Fibroblast of skin of abdomen (primary cell): Measurements from ENCODE around the gene HS3ST3B1.

Experiments
- DNase-seq: peaks from one replicate; pipeline ENCODE4 v3.0.0-alpha.2; 2013

The HS3ST3B1 gene

DNA sequence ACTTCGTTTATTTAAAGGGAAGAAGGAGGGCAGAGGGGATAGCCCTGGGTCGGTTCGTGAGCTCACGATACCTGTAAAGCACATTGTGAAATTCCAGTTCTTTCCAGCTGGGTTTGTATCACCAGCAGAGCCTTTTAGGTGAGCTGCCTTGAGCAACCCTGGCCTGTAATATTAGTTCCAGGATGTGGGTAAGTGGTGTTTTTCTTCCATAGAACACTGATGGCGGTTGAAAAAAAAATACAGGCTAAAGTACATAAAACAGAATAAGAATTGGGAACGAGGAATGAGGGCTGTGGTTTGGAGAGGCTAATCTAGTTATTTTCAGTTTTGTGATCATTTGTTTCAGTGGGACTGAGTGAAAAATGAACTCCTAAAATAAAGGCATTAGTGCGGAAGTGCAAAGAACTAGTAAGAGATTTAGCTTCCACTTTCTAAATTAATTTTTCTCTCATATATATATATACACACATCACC lies 20.6 kb downstream of the HS3ST3B1 start:
- peak; percentile 38 for DNase-seq

DNA sequence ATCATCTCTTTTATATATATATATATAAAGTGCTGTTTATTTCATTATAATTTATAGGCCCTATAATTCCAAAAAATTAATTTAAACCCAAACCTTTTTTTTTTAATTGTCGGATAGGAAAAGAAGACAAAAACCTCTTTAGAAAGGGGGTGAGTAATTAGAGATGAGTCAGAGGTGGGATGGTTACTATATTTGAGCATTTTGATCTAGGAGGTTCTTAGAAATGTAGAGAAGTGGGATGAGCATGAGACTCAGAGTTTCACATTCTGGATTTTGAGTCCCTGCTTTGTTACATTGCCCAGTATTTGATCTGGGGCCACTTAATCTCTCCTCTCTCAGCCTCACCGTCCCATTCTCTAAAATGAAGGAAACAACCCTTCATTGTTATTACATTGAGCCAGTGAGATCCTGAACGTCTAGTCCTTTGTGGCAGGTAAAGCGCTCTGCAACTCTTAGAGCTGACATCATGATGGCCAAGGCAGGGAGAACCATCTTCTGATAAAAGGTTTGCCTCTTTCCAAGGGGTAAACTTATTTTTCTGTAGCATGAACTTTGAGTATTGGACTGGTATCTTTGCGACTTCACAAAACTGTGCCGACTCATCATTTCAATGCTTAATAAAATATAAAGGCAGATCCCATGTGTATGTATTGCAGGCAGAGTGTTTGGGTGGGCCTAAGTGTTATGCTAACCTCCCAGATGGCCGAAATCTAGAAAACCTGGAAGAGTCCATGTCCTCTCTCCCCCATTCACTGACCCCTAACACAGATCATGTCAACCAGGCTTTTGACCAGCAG lies 21.3 kb downstream of the HS3ST3B1 start:
- no peak for DNase-seq

DNA sequence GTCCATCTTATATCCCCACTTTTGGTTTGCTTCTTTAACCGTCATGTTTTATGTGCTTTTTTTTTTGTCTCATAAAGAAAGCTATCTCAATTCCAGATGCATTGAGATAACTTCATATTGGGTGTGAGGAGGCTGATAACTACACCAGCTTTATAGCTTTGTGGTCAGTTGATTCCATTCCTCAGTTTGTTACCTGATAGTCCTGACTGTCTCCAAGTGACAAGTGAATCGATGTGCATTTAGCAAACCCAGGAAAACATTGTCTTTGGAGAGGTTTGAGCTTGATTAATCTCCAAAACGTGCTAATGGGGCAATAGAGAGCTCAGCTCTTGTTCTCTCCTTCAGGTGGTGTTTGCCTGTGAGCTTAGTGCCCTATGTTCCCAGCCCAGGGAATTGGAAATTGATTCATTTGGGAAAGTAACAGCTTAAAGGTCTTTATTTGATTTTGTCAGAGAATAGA lies 22.7 kb downstream of the HS3ST3B1 start:
- DNase-seq: no peak

DNA sequence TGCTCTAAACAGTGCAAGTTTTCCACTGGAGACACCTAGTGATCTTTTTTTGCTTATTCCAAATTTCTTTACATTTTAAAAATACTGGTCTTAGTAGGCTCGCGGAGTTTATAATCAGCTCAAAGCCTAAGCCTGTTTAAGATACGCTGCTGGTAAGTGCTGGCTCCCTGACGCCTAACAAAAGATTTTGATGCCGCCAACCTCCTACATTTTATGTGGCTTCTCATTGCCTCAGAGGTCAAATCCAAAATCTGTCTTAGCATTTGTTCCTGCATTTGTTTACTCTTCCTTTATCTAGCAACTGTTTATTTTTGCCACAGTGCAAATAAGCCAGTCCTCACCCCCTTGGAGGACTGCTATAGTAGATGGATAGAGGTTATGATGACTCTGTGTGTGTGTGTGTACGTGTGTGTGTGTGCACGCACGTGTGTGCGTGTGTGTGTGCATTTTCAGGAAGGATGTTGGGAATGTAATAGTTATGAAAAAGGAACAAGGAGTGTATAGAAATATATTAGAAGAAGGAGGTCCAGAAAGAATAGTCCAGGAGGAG lies 24.8 kb downstream of the HS3ST3B1 start:
- DNase-seq: no peak

DNA sequence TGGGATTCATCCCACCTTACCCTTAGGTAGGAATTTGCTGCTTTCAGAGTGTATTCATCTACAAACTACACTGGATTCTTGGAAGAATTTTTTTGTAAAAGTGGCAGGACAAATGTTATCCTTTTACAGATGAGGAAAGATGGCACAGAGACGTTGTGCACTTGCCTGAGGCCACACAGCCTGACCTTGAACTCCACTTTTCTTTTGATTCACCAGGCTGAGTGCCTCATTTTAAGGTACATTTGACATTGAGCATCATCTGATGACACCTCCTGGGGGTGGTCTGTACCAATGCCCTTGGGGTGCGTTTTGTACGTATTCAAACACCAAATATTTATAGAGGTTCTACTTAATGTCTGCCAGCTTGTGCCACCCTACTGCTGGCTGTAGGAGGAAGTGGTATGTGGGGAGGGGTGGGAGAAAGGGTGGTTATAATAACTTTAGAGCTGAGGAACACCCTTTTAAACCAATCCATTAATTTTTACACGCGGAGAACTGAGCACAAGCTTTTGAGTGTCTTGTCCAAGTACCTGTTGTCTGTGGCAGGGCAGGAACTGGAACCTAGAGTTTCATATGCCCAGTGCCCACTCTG lies 29.1 kb downstream of the HS3ST3B1 start:
- DNase-seq: no peak

DNA sequence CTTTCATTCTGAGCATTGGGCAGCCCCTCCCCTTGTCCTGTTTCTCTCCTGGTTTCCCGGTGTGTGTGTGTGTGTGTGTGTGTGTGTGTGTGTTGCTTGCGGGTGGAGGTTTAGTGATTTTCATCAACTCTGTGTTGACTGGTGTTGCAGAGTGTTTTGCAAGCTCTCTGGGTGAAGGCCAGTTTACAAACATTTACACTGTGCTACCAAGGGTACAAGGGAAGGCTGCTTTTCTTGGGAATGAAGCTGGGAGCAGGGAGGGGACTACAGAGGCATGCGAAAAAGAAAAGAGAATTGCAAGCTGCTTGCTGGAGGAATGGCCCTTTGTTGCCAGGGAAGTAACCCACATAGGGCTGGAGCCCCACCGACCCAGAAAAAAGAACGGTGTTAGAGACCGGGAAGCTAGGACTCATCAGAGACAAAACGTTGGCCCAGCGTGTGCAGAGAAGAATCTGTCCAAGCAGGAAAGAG lies 29.6 kb downstream of the HS3ST3B1 start:
- peak; percentile 47 for DNase-seq

DNA sequence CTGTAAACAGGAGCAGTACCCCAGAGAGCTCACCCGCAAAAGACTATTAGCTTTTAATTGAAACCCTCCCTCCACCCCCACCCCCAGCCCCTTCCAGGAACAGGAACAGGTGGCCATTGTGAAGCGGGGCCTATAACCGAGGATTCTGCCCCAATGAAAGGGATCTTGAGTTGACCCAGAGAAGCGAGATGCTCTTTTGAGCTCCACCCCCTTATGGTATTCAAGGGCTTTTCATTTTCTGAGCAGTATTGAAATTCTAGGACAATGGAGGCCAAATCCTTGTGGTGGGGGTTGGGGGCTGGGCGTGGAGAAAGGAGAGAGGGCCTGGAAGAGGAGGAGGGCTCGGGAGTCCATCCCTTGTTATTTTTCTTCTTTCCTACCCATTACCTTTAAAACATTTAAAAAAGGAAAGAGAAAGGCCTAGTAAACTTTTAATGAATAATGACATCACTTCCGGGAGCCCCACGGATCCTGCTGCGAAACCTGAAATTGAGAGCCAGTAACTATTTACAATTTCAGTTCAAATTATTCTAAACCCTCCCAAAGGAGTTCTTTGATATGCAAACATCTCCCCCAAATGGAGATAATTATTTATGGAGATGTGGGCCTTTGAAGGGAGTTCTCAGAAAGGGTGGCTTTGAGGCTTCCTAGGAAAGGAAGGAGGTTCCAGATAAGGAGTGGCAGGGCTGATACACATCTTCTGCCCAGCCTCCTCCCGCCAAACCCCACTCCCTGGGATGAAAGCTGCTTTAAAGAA lies 30.5 kb downstream of the HS3ST3B1 start:
- no peak for DNase-seq

DNA sequence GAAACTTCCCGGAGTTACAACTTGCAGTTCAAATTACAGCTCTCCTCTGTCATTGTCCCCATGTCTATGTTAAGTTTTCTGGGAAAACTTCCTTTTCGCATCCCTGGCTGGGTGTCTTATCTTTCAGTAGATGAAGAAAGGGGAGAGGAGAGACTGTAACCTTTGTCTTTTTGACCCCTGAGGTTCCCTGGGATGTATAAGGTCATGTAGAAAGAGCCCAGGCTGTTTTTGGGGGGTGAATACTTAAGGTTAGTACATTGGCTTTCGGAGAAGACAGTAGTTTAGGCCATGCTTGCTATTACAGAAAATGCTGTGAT lies 31.1 kb downstream of the HS3ST3B1 start:
- no peak for DNase-seq

DNA sequence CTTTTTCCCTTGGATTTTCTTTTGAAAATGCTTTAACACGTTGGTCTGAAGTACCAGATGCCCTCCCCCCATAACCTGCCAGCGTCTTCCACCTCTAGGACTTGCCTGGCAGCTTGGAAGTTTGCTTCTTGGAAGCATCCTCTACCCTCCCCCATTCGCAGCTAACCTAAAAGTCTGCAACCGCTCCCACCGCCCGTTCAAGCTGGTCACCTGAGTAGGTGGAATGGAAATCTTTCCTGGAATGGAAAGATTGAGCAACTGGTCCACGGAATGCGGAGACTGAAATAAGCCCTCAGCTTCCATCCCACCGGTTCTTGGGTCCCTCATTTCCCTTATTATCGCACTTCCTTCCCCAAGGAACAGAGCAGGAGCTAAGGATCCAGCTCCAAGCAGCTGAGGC lies 31.4 kb downstream of the HS3ST3B1 start:
- no peak for DNase-seq

DNA sequence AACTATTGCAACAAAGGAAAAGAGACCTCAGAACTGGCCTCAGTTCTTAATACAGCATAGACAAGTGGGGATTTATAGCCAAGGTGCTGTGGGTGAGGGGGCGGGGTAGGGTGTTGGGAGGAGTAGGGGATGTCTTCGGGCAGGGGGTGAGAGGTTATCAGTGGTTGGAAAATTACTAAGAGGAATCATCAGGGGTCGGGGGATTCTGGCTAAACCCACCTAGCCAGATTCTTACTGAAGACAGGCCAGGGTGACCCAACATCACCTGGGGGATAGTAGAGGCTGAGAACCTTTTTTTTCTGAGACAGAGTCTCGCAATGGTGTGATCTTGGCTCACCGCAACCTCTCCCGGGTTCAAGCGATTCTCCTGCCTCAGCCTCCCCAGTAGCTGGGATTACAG lies 32.6 kb downstream of the HS3ST3B1 start:
- no peak for DNase-seq

DNA sequence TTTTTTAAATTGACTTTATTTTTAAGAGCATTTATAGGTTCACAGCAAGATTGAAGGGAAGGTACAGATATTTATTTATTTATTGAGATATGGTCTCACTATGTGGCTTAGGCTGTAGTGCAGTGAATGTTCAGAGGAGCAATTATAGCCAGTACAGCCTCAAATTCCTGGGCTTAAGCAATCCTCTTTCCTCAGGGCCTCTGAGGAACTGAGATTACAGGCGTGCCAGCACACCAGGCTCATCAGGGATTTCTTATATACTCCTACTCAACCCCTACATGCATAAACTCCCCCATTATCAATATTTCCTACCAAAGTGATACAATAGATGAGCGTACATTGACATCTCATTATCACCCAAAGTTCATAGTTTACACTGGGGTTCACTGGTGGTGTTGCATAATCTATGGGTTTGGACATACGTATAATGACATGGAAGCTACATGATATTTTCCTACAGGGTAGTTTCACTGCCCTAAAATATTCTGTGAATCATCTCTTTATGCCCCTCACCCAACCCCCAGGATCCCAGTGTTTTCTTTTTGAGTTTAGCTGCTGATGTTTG lies 33.5 kb downstream of the HS3ST3B1 start:
- no peak for DNase-seq

DNA sequence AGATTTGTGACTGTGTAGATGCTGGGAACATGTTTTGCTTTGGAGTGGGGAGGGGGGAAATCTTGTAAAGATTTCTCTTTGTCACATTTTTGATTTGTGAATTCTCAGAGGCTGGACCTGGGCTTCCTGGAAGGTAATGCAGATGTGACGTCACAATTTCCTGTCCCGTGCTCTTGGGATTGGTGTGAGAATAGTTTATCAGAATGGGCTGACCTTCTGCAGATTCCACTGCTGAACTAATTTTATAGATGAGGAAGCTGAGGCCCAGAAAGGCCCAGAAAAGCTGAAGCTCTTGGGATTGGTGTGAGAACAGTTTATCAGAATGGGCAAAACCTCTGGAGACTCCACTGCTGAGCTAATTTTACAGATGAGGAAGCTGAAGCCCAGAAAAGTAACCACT lies 34.0 kb downstream of the HS3ST3B1 start:
- DNase-seq: no peak

DNA sequence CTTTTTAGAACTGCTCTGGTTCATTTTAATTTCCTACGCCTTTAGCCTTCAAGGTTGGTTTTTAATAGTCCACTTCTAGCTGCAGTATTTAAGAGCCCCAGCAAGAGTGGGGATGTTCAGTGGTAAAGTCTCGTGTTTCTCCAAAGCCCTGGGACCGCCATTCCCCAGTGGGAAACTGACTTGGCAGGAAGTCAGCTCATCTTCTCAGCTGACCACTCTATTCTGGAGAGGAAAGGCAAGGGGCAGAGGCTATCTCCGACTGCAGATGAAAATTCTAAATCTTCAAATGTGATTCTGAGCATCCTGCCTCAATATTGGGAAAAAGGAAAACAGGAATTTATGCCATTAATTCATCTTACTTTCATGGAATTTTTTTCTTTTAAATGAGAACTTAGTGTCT lies 35.5 kb downstream of the HS3ST3B1 start:
- DNase-seq: no peak

DNA sequence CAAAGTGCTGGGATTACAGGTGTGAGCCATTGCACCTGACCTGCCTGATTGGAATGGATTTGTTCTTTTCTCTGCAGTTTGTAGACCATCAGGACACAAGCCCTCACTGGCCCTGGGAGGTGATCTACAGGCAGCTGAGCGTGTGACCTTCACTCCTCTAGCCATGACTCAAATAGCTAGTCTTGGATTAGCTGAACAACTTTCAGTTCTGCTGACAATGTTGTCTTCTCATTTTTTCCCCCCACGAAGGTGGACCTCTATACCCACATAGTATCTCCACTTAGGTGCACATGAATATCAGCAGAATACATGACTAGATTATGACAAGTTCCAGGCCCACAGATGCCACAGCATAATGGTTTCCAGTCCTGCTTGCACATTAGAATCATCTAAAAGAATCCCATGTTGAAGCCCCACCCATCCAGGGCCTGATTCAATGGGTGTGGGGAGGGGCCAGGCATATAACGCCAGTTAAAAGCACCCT lies 36.8 kb downstream of the HS3ST3B1 start:
- DNase-seq: no peak

DNA sequence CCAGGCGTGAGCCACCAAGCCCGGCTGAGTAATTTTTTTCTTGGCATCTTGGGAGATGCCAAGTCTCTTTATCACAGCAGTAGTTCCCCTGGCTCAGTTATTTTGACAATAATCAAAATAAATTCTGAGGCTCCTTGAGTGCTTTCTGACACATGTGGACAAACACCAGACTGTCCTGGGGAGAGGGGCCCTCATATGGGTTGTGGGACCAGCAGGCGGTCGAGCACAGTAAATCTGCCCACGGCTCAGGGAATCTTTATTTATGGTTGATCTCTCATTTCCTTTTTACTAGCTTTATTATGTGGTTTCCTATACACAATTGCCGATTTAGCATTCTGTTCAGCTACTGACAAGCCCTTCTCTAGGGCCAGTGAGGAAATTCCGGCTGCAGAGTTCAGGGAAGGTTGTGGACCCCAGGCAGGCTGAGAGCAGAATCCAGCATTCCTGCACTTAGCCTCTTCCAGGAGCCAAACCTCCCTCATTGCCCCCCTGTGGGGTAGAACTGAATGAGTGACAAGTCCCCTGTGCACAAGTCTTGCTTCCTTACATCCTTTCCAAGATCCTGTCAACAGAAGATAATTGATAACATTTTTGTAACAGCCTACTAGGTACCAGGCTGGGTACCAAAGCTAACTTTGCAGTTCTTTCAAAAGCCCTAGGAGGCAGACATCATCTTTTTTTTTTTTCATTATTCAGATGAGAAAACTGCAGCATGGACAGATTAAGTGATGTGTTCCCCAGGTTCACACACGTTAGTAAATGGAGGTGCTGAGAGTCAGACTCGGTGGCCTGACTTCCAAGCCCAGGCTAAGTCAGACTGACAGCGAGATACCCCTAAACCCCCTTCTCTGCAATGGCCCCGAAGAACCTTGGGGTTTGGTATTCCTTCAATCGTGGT lies 40.2 kb downstream of the HS3ST3B1 start:
- peak; percentile 37 for DNase-seq

DNA sequence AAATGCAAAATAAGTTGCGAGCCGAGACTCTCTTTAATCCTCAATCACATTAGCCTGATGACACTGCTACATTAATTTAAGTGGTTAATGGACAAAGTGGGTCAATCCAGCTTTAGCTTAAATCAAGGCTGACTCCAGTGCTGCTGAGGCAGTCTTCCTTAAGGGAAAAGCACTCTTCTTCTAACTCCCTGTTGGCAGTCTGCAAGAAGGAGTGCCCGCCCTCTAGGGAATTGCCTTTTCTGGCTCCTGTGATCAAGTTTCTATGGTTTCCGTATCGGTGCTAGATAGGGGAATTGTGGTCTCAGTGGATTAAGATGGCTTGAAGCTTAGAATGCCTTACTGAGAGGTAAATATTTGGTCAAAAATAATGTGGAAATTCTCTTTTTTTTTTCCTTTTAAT lies 41.0 kb downstream of the HS3ST3B1 start:
- no peak for DNase-seq

DNA sequence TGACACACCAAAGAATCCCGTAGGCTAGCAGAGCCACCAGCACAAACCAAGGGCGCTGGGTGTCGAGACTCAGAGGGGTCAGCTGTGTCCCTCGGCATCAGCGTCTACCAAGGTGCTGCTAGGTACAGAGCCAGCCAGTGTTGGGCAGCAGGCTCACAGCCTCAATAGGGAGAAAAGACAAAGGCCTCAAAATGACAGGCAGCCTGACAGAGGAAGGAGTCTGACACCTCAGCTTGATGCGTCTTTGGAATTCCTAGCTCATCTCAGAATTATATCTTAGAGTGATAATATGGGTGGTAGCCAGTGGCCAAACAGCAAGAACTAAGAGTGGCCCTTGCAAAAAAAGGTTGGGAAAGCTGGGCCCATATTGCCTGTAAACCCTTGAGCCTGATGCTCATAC lies 45.9 kb downstream of the HS3ST3B1 start:
- no peak for DNase-seq

DNA sequence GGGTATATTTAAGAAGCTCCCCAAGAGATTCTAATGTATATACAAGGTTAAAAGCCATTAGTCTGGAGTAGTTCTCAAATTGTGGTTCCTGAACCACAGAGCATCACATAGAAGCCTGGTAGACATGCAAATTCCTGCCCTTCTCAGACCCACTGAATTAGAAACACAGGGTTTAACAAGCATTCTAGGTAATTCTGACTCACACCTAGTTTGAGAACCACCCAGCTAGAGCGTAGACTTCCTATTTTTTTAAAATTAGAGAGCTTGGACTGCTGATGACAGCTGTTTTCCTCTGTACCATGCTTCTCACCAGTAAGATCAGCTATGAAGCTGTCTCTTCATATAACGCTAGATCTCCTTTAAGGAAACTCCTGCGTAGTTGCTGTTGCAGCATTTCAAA lies 50.6 kb downstream of the HS3ST3B1 start:
- DNase-seq: no peak

DNA sequence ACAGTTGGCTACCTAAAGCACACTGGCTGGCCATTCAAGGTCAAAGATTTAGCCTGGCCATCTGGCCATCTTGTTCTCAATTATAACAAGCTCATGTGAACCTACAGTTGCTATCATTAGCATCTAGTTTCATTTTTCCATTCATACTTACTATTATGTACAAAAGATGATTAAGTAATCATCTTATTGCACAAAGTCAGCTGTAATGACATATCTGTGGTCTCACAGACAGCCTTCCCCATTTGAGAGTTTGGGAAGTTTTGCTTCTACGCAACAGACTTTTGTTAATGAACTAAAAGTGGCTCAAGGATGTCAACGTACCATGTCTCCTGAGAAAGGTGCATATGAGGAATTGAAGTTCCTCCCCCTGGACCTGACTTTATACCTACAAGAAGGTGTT lies 51.3 kb downstream of the HS3ST3B1 start:
- no peak for DNase-seq

DNA sequence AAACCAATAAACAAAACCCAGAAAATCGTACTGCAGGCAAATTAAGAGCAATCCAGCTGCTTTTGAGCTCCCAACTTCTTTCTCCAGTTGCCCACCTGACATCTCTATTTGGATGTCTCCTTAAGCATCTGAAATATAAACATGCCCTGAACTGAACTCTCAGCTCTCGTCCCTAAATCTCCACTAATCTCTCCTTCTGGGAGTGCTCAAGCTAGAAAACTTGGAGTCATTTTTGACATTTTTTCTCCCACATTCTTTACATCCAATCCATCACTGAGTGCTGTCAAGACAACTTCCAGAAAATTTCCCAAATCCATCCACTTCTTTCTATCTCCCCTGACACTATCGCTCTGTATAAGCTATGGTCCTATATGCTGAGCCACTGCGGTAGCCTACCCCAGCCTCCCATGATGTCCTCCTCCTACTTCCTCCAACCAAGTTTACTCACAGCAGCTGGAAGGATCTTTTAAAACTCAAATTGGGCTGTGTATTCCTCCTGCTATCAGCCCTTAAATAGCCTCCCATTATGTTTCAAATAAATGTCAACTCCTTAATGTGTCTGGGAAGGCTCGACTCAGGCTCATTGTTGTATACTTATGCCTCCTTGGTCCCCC lies 53.1 kb downstream of the HS3ST3B1 start:
- peak; percentile 76 for DNase-seq

DNA sequence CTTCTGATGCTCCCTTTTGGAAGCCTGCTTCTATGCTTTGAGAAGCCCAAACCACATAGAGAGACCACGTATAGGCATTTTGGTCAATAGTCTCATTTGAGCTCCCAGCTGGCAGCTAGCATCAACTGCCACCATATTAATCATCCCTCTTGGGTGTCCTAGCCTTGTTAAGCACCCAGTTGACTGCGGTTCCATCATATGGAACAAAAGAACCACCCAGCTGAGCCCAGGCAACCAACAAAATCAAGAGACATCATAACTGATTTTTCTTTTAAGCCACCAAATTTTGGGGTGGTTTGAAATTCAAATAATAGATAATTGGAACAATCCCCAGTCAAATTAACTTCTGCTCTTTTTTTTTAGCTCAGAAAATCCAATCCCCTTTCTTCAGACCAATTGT lies 53.9 kb downstream of the HS3ST3B1 start:
- no peak for DNase-seq
